HL-60 (cell line): Measurements from ENCODE around the gene FARSA.

Experiments used
- DNase-seq, 2 experiments: peaks; one replicate each; pipeline ENCODE4 v3.0.0-alpha.2; 2010 to 2020; ENCODE audit warnings: low read depth in 1 of 2, low spot score in 1 of 2
- H3K27ac ChIP-seq: fragments of 250-450 bp; sonication (Bioruptor Pico); replicated peaks from 2 replicates; pipeline ENCODE4 v1.5.1; 2020; ENCODE audit warnings: mild to moderate bottlenecking, moderate library complexity
- H3K27me3 ChIP-seq: fragments of 250-450 bp; sonication (Bioruptor Pico); 2 replicates; pipeline ENCODE4 v1.5.1; 2021; ENCODE audit warnings: mild to moderate bottlenecking, moderate library complexity; ENCODE audit not compliant: insufficient read depth, poor library complexity, severe bottlenecking
- H3K4me3 ChIP-seq: replicated peaks from 2 replicates; pipeline ENCODE4 v1.5.1; 2011; ENCODE audit warnings: mild to moderate bottlenecking, control low read depth, low read length; ENCODE audit not compliant: insufficient read depth
- CTCF ChIP-seq: IDR thresholded peaks from one replicate; pipeline ENCODE4 v1.5.1; 2011; ENCODE audit warnings: low read length, control low read depth, inconsistent platforms; ENCODE audit not compliant: insufficient read depth
- GABPA ChIP-seq: IDR thresholded peaks from 2 replicates; pipeline ENCODE4 v1.6.1; 2012; ENCODE audit warnings: low read depth
- POLR2AphosphoS5 ChIP-seq: IDR thresholded peaks from 2 replicates; pipeline ENCODE4 v1.6.1; 2012; ENCODE audit warnings: low read depth
- REST ChIP-seq: IDR thresholded peaks from 2 replicates; pipeline ENCODE4 v1.6.1; 2012; ENCODE audit warnings: low read depth; ENCODE audit not compliant: insufficient replicate concordance
- SPI1 ChIP-seq: IDR thresholded peaks from 2 replicates; pipeline ENCODE4 v1.6.1; 2012; ENCODE audit warnings: low read depth, mild to moderate bottlenecking, borderline replicate concordance

Gene FARSA

GRCh38 chr19:12943437-12944044 is 10.0 kb upstream of the FARSA start:
- Histone ChIP-seq H3K4me3 (peak overlapping the region; percentile 13; the same call in 1 of the 2 replicates), H3K27me3 (no peaks in the 10 kb centered on the region), H3K27ac (peak overlapping the region; percentile 45)
- no peak for DNase-seq
- TF ChIP-seq REST = no peak
- peak; percentile 90 for TF ChIP-seq POLR2AphosphoS5

- Histone ChIP-seq H3K27ac (peak overlapping the region; percentile 97), H3K27me3 (no peaks in the 10 kb centered on the region), H3K4me3 (peak overlapping the region; percentile 78)
- TF ChIP-seq SPI1 (no peak), POLR2AphosphoS5 (no peak), CTCF (no peak), GABPA (no peak), REST (no peak)
- DNase-seq = no peak
These were observed 7.4 kb upstream of the FARSA start for GRCh38 chr19:12940897-12941296.

GRCh38 chr19:12939975-12940423 is 6.5 kb upstream of the FARSA start:
- Histone ChIP-seq H3K4me3 (peak overlapping the region; percentile 78), H3K27me3 (no peaks in the 10 kb centered on the region), H3K27ac (peak overlapping the region; percentile 97)
- TF ChIP-seq POLR2AphosphoS5 (peak; percentile 78), GABPA (no peak)
- peak in 1 of 2 experiments; percentile 71 for DNase-seq

GRCh38 chr19:12938779-12939601 is 5.5 kb upstream of the FARSA start:
- Histone ChIP-seq H3K4me3 (peak overlapping the region; percentile 78), H3K27me3 (no peaks in the 10 kb centered on the region), H3K27ac (peak overlapping the region; percentile 97)
- no peak for DNase-seq
- TF ChIP-seq GABPA (no peak; the same call in 1 of the 2 replicates), SPI1 (no peak), POLR2AphosphoS5 (peak; percentile 59), CTCF (no peak), REST (peak; percentile 69)
